Thyroid gland (tissue), 4 donors: ENCODE measurements around the gene TSPAN33.

ENCODE experiments used
- CTCF ChIP-seq, 6 experiments: fragments of 200-600 bp in 3 of 6; fragments of 450-650 bp in 3 of 6; sonication (generic) in 3 of 6; IDR thresholded peaks; one replicate each; pipeline ENCODE4 v1.5.1; 2016 to 2019; ENCODE audit warnings: antibody characterized with exemption in 6 of 6, mild to moderate bottlenecking in 2 of 6, inconsistent platforms in 1 of 6, moderate library complexity in 1 of 6
- POLR2A ChIP-seq, 2 donors: fragments of 450-650 bp; IDR thresholded peaks; one replicate each; pipeline ENCODE4 v1.6.1; 2017; ENCODE audit warnings: antibody characterized with exemption in 2 of 2, mild to moderate bottlenecking in 2 of 2, moderate library complexity in 1 of 2

DNA sequence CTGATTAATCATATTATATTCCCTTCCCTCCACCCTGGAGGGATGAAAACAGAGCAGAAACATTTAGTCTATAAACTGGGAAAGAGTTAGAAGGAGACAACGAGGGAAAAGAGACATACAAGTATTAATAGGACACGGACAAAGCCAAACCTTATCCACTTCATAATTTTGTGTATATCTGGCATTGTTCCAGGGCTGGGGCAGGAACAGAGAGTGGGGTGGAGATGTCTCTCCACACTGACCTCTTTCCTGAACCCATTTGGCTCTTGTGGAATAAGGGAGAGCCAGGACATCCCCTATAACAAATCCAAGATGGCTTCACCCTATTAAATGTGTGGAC lies 43.7 kb upstream of the TSPAN33 start:
- TF ChIP-seq CTCF (IDR thresholded peaks at IDR 0.05) (no peak), POLR2A (IDR thresholded peaks at IDR 0.05) (no peak)
